Measurements from ENCODE around the gene IFI27.

DNA sequence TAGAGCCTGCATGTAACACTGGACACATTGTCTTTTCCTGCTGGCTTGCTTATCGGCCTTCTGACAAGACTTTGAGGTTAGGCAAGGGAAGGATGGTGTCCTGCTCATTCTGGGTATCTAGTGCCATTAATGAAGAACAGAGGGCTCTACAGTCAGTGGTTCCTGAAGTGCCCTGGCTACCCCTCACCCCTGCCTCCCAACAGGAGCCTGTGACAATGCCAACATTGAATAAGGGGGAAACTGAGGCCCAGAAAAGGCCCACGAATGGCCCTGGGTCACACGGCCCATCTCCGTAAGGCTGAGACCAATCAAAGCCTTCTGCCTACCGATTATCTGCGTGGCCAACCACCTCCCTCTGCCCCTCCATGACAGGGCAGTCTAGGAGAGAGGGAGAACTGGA, 16.8 kb downstream of the IFI27 start:
- TF ChIP-seq CTCF (IDR thresholded peaks at IDR 0.05 in 4 of 5, conservative IDR thresholded peaks at IDR 0.05 in 1 of 5) (no peak), POLR2A (IDR thresholded peaks at IDR 0.05) (no peak)
